ENCODE results near the gene PAOX. TPM values are rescaled to one million over a fixed set of nuclear protein-coding genes. Genes with fewer than 3 reads are reported as not detected.

The PAOX gene
- total RNA-seq, 6 donors from 2014 or later = 4.7 to 24.1 (median 10.3) TPM

DNA sequence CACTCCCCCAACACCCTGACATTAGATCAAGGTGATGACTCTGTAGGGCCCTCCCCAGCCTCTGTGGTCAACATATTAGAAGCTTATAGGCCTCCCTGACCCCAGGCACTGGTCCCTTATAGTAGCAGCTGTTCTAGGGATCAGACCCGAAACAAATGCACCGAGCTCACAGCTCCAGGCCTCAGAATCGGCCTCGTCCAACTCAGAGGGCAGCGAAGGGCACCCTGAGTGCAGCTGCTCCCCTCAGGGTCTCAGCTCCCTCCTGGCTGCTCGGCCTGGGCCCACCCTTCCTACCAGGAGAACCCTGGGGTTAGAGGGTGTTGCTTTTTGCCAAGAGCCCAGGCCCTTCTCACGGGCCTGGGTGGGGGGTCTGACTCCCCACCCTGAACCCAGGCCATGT, 10.9 kb upstream of the PAOX start:
- no peak overlapping the region for H3K27ac ChIP-seq
- peaks cover 8 to 14% (median 9%) of the 10 kb centered on the region in 4 donors for H3K4me1 ChIP-seq
- no peaks in the 10 kb centered on the region for H3K27me3 ChIP-seq
- DNase-seq (no peak), ATAC-seq (ENCODE audit: low FRiP score in 2 of 2) (no peak)
- no peak overlapping the region for H3K4me3 ChIP-seq
- TF ChIP-seq POLR2AphosphoS5 (IDR thresholded peaks at IDR 0.05) = no peak
- no peak for TF ChIP-seq POLR2A (IDR thresholded peaks at IDR 0.05)
- no peak for TF ChIP-seq EP300 (IDR thresholded peaks at IDR 0.05)
- TF ChIP-seq, protein P1, sequence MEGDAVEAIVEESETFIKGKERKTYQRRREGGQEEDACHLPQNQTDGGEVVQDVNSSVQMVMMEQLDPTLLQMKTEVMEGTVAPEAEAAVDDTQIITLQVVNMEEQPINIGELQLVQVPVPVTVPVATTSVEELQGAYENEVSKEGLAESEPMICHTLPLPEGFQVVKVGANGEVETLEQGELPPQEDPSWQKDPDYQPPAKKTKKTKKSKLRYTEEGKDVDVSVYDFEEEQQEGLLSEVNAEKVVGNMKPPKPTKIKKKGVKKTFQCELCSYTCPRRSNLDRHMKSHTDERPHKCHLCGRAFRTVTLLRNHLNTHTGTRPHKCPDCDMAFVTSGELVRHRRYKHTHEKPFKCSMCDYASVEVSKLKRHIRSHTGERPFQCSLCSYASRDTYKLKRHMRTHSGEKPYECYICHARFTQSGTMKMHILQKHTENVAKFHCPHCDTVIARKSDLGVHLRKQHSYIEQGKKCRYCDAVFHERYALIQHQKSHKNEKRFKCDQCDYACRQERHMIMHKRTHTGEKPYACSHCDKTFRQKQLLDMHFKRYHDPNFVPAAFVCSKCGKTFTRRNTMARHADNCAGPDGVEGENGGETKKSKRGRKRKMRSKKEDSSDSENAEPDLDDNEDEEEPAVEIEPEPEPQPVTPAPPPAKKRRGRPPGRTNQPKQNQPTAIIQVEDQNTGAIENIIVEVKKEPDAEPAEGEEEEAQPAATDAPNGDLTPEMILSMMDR (IDR thresholded peaks at IDR 0.05) = no peak
- no peaks in the 10 kb centered on the region for H3K9me3 ChIP-seq
- peaks cover 15 to 65% (median 57%) of the 10 kb centered on the region in 4 donors for H3K36me3 ChIP-seq
- WGBS, 2 donors = 90% methylated on average over 7 of the region's 7 CpGs; no CpG with 5 or more reads in 1 of the 2 donors

DNA sequence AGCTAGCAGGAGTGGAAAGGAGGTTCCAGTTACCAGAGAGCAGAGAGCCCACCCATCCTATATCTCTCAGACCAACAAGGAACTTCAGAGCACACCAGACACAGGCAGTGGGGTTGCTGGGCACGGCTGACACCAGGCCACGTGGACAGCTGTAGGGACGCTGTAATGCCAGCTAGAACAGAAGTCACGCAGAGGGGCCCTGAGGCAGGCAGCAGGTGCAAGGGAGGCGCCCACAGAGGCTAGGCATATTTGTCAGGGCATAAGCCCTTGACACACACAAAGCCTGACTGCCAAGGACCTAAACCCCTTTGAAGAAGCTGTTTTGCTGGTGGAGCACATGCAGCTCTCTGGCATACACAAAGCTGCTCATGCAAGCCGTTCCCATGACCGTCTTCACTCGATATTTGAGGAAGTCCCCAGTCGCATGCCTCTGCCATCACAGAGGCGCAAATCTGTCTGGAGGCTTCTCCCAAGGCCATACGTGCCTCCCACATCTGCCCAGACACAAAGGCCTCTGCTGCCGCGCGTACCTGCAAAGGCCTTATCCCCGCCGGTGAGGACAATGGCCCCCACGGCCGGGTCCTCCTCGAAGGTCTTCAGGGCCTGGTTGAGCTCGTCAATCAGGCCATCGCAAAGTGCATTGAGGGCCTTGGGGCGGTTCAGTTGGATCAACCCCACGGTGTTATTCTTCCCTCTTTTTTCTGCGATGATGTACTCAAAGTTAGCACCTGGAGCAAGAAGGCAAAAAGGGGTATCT, 8.9 kb upstream of the PAOX start:
- peaks cover 15 to 23% (median 15%) of the 10 kb centered on the region in 4 donors for H3K4me1 ChIP-seq
- H3K27me3 ChIP-seq = no peaks in the 10 kb centered on the region
- H3K27ac ChIP-seq = no peak overlapping the region
- peak in 1 of 2 donors; percentile 59 for DNase-seq
- H3K4me3 ChIP-seq = no peak overlapping the region
- TF ChIP-seq EP300 (IDR thresholded peaks at IDR 0.05) = no peak
- TF ChIP-seq, protein P1 (IDR thresholded peaks at IDR 0.05) = no peak
- H3K36me3 ChIP-seq = peaks cover 15 to 47% (median 41%) of the 10 kb centered on the region in 4 donors
- no peak for ATAC-seq (ENCODE audit: low FRiP score in 2 of 2)
- WGBS, 2 donors = 93% methylated on average over 12 to 24 of the region's 24 CpGs
- H3K9me3 ChIP-seq = no peaks in the 10 kb centered on the region

DNA sequence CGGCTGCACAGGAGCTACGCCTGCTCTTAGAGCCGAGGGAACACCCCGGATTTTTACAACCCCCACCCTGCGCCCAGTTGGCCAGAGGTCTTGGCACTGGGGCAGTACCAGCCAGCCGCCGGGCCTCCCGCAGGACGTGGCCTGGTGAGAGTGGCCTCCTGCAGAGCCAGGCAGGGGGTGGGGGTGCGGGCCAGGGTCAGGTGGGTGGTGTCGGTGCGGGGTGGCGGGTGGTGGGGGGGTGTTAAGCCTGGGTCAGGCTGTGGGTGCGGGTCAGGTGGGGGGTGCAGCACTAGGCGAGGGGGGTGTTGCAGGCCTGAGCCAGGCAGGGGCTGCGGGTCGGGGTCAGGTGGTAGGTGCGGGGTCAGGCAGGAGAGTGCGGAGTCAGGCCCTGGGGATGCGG, 6.6 kb upstream of the PAOX start:
- H3K9me3 ChIP-seq = no peaks in the 10 kb centered on the region
- peaks cover 5 to 28% (median 24%) of the 10 kb centered on the region in 4 donors for H3K36me3 ChIP-seq
- H3K27me3 ChIP-seq = no peaks in the 10 kb centered on the region
- H3K4me1 ChIP-seq = peaks cover 15 to 25% (median 16%) of the 10 kb centered on the region in 4 donors
- DNase-seq (no peak), ATAC-seq (ENCODE audit: low FRiP score in 2 of 2) (no peak)
- peak overlapping the region in 3 of 4 donors; percentile 27 to 93 (median 87) for H3K27ac ChIP-seq
- H3K4me3 ChIP-seq = peak overlapping the region; percentile 70 to 98 (median 88)
- 32 to 61% methylated on average over 12 to 16 of the region's 20 CpGs for WGBS, 2 donors
- TF ChIP-seq POLR2AphosphoS5 (IDR thresholded peaks at IDR 0.05) (no peak), EP300 (IDR thresholded peaks at IDR 0.05) (no peak), POLR2A (IDR thresholded peaks at IDR 0.05) (no peak)
- TF ChIP-seq, protein P1 (IDR thresholded peaks at IDR 0.05) = no peak

DNA sequence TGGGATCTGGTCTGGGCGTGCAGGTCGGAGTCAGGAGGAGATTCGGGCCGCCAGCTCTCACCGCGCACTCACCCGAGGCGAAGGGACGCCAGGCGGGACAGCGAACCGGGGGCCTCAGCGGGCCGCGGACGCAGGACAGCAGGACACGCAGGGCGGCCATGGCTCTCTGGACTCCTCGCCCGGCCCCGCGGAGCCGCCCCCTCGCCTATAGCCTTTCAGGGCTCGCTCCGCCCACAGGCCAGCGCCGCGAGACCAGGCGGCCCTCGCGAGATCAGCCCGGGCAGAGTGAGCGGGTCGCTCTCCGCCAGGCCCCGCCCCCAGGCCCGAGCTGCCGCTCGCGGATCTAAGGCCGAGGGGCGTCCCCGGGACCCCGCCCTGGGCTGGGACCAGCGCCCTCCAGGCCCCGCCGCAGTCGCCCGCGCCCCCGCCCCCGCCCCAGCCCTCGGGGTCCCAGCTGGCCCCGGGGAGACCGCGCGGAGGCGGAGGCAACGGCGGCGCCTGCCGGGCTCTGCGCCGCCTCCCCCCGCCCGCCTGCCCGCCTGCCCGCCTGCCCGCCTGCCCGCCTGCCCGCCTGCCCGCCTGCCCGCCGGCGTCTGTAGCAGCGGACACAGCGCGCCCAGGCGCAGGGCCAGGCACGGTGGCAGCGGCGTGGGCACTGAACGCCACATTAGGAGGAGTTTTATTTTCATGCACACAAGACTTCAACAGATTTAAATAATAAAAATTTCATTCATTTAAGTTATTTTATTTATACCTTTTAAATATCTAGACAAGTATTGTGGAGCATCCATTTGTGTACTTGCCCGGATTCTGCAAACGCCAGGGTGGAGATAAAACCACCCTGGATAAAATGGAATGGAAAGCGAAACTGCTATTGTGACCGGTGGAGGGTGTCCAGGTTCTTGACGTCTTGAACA, 5.6 kb upstream of the PAOX start, which contains the start of gene ECHS1:
Gene ECHS1 (minus strand): TSS at position 181 of the 917 bp plus-strand sequence. CDS start 21 bp downstream, at position 160.
- Histone ChIP-seq H3K27ac (peak within 1 kb of the TSS; percentile 87 to 93 (median 90)), H3K36me3 (peaks cover 5 to 21% (median 19%) of the 10 kb centered on the region in 4 donors), H3K27me3 (no peaks in the 10 kb centered on the region), H3K4me3 (peak within 1 kb of the TSS; percentile 70 to 98 (median 88)), H3K9me3 (no peaks in the 10 kb centered on the region), H3K4me1 (peaks cover 22 to 34% (median 23%) of the 10 kb centered on the region in 4 donors)
- ATAC-seq (ENCODE audit: low FRiP score in 2 of 2) (peak; percentile 97 to 99), DNase-seq (peak; percentile 98 to 100)
- 0 to 1% methylated on average over 16 to 53 of the region's 89 CpGs for WGBS, 2 donors
- no peak for TF ChIP-seq EP300 (IDR thresholded peaks at IDR 0.05)
- TF ChIP-seq POLR2AphosphoS5 (IDR thresholded peaks at IDR 0.05) = peak in 1 of 2 donors; percentile 36
- peak in 2 of 4 donors; percentile 51 to 82 for TF ChIP-seq POLR2A (IDR thresholded peaks at IDR 0.05)
- TF ChIP-seq, protein P1 (IDR thresholded peaks at IDR 0.05) = no peak
